Fibroblast of lung (primary cell): ENCODE data around the gene CCSER2.
"Not testable (repeated sequence)": the region's sequence is repeated elsewhere in the genome, so short reads cannot be mapped to it uniquely, and the experiment has no call there.

Experiments
- EZH2 ChIP-seq: IDR thresholded peaks from 2 replicates; pipeline ENCODE4 v1.5.1; 2012; ENCODE audit warnings: low read length, control low read depth, mild to moderate bottlenecking; ENCODE audit errors: missing control alignments
- TF ChIP-seq, protein P1 (sequence below), 2 donors: IDR thresholded peaks in 1 of 2; conservative IDR thresholded peaks in 1 of 2; 1 replicate in 1 of 2; 2 replicates in 1 of 2; pipeline ENCODE4 v1.5.1; 2011 to 2012; ENCODE audit warnings: low read length in 2 of 2, control low read depth in 1 of 2, inconsistent platforms in 1 of 2, low read depth in 1 of 2, mild to moderate bottlenecking in 1 of 2

DNA sequence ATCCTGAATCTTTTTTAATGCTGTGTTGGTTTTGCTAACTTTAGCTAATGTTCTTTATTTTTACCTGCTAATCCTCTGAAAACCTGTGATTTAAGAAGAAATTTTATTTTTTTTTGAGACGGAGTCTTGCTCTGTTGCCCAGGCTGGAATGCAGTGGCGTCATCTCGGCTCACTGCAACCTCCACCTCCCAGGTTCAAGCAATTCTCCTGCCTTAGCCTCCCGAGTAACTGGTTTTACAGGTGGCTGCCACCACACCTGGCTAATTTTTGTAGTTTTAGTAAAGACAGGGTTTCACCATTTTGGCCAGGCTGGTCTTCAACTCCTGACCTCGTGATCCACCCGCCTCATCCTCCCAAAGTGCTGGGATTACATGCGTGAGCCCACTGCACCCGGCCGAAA lies 170.7 kb downstream of the CCSER2 start:
- not testable (repeated sequence) for TF ChIP-seq EZH2
- TF ChIP-seq, protein P1, sequence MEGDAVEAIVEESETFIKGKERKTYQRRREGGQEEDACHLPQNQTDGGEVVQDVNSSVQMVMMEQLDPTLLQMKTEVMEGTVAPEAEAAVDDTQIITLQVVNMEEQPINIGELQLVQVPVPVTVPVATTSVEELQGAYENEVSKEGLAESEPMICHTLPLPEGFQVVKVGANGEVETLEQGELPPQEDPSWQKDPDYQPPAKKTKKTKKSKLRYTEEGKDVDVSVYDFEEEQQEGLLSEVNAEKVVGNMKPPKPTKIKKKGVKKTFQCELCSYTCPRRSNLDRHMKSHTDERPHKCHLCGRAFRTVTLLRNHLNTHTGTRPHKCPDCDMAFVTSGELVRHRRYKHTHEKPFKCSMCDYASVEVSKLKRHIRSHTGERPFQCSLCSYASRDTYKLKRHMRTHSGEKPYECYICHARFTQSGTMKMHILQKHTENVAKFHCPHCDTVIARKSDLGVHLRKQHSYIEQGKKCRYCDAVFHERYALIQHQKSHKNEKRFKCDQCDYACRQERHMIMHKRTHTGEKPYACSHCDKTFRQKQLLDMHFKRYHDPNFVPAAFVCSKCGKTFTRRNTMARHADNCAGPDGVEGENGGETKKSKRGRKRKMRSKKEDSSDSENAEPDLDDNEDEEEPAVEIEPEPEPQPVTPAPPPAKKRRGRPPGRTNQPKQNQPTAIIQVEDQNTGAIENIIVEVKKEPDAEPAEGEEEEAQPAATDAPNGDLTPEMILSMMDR (conservative IDR thresholded peaks at IDR 0.05 in 1 of 2, IDR thresholded peaks at IDR 0.05 in 1 of 2; ENCODE audit: low read depth in 1 of 2, low read length in 2 of 2): not testable (repeated sequence)
